ENCODE data around the gene MYH11.

MYH11 gene

GRCh38 chr16:15788846-15789239 lies 68.0 kb downstream of the MYH11 start:
- H3K36me3 Mint-ChIP-seq (ENCODE audit: low read depth) = no peaks in the 10 kb centered on the region
- DNase-seq = no peak
- H3K27ac Mint-ChIP-seq = no peak overlapping the region
- no peaks in the 10 kb centered on the region for H3K4me1 Mint-ChIP-seq
- H3K9me3 Mint-ChIP-seq = no peaks in the 10 kb centered on the region
- no peak overlapping the region for H3K4me3 Mint-ChIP-seq
- H3K27me3 Mint-ChIP-seq (ENCODE audit: low read depth, poor library complexity) = peaks cover 7% of the 10 kb centered on the region
- TF ChIP-seq CTCF (IDR thresholded peaks at IDR 0.05) = no peak

DNA sequence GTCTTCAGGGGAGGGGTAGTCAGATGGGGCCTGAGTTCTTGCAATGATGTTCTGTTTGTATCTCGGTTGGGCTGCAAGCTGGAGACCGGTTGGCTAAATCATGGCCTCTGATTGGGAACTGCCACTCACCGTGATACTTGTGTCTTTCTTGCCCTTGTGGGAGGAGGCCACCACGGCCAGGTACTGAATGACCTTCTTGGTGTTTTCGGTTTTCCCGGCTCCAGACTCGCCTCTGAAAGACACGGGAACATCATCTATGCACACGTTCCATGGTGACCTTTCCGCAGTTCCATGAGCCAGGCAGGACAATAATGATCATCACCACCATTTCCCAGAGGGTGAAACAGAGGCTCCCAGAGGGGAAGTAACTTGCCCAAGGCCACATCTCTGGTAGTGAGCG lies 70.3 kb downstream of the MYH11 start:
- TF ChIP-seq CTCF (IDR thresholded peaks at IDR 0.05) = no peak
- Mint-ChIP-seq H3K4me1 (no peaks in the 10 kb centered on the region), H3K36me3 (ENCODE audit: low read depth) (no peaks in the 10 kb centered on the region), H3K27me3 (ENCODE audit: low read depth, poor library complexity) (peaks cover 7% of the 10 kb centered on the region), H3K27ac (no peak overlapping the region), H3K9me3 (no peaks in the 10 kb centered on the region), H3K4me3 (no peak overlapping the region)
- no peak for DNase-seq

- Mint-ChIP-seq H3K27ac (peak overlapping the region; percentile 66), H3K27me3 (ENCODE audit: low read depth, poor library complexity) (peaks cover 7% of the 10 kb centered on the region), H3K4me3 (no peak overlapping the region), H3K36me3 (ENCODE audit: low read depth) (no peaks in the 10 kb centered on the region), H3K4me1 (no peaks in the 10 kb centered on the region), H3K9me3 (no peaks in the 10 kb centered on the region)
- TF ChIP-seq CTCF (IDR thresholded peaks at IDR 0.05) = no peak
- no peak for DNase-seq
These were observed 71.3 kb downstream of the MYH11 start for GRCh38 chr16:15785386-15786059.

- H3K27me3 Mint-ChIP-seq (ENCODE audit: low read depth, poor library complexity) = peaks cover 7% of the 10 kb centered on the region
- H3K27ac Mint-ChIP-seq = no peak overlapping the region
- H3K9me3 Mint-ChIP-seq = no peaks in the 10 kb centered on the region
- no peak overlapping the region for H3K4me3 Mint-ChIP-seq
- TF ChIP-seq CTCF (IDR thresholded peaks at IDR 0.05) = no peak
- no peaks in the 10 kb centered on the region for H3K4me1 Mint-ChIP-seq
- H3K36me3 Mint-ChIP-seq (ENCODE audit: low read depth) = no peaks in the 10 kb centered on the region
- no peak for DNase-seq
These were observed 72.8 kb downstream of the MYH11 start for GRCh38 chr16:15783985-15784384.

GRCh38 chr16:15782573-15783365 lies 74.1 kb downstream of the MYH11 start:
- Mint-ChIP-seq H3K9me3 (no peaks in the 10 kb centered on the region), H3K27me3 (ENCODE audit: low read depth, poor library complexity) (peaks cover 7% of the 10 kb centered on the region), H3K36me3 (ENCODE audit: low read depth) (no peaks in the 10 kb centered on the region), H3K27ac (no peak overlapping the region), H3K4me3 (no peak overlapping the region), H3K4me1 (no peaks in the 10 kb centered on the region)
- no peak for TF ChIP-seq CTCF (IDR thresholded peaks at IDR 0.05)
- DNase-seq = no peak

Data from nephron progenitor cell (in vitro differentiated cells).